ENCODE data around the gene AXL.

DNA sequence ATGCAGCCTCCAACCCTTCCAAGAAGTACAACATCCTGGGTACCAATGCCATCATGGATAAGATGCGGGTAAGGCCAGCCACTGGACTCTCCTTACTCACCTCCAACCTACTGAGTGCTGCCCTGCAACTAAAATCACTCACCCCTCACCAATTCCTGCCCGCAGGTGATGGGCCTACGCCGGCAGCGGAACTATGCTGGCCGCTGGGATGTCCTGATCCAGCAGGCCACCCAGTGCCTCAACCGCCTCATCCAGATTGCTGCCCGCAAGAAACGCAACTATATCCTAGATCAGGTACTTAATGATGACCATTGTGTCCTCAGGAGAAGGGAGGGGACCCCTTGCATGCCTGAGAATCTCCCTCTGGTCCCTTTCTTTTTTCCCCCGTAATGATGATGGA, 75.4 kb downstream of the AXL start:
- TF ChIP-seq, protein P1, sequence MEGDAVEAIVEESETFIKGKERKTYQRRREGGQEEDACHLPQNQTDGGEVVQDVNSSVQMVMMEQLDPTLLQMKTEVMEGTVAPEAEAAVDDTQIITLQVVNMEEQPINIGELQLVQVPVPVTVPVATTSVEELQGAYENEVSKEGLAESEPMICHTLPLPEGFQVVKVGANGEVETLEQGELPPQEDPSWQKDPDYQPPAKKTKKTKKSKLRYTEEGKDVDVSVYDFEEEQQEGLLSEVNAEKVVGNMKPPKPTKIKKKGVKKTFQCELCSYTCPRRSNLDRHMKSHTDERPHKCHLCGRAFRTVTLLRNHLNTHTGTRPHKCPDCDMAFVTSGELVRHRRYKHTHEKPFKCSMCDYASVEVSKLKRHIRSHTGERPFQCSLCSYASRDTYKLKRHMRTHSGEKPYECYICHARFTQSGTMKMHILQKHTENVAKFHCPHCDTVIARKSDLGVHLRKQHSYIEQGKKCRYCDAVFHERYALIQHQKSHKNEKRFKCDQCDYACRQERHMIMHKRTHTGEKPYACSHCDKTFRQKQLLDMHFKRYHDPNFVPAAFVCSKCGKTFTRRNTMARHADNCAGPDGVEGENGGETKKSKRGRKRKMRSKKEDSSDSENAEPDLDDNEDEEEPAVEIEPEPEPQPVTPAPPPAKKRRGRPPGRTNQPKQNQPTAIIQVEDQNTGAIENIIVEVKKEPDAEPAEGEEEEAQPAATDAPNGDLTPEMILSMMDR (IDR thresholded peaks at IDR 0.05) = no peak
- TF ChIP-seq POLR2A (IDR thresholded peaks at IDR 0.05) (no peak), EP300 (IDR thresholded peaks at IDR 0.05) (no peak)

Data from tibial nerve (tissue), 4 donors.